Suprapubic skin (tissue), 4 donors: ENCODE data around the gene MBD3L2B.
"Not testable (repeated sequence)": the region's sequence is repeated elsewhere in the genome, so short reads cannot be mapped to it uniquely, and the experiment has no call there.

Source experiments
- CTCF ChIP-seq, 2 donors: fragments of 200-600 bp in 1 of 2; fragments of 450-650 bp in 1 of 2; sonication (generic) in 1 of 2; IDR thresholded peaks; one replicate each; pipeline ENCODE4 v1.5.1; 2016 to 2019; ENCODE audit warnings: antibody characterized with exemption in 2 of 2, mild to moderate bottlenecking in 1 of 2, moderate library complexity in 1 of 2
- POLR2A ChIP-seq, 2 donors: fragments of 450-650 bp; IDR thresholded peaks; one replicate each; pipeline ENCODE4 v1.6.1; 2017; ENCODE audit warnings: antibody characterized with exemption in 2 of 2, mild to moderate bottlenecking in 2 of 2, moderate library complexity in 2 of 2
- POLR2AphosphoS5 ChIP-seq, 3 donors: sonication (generic); formaldehyde crosslinking; IDR thresholded peaks; one replicate each; pipeline ENCODE4 v1.6.1; 2017; ENCODE audit warnings: antibody characterized with exemption in 3 of 3

- not testable (repeated sequence) for TF ChIP-seq POLR2A, CTCF, POLR2AphosphoS5 (IDR thresholded peaks at IDR 0.05)
Observed at GRCh38 chr19:7028790-7029189, 7.6 kb upstream of the MBD3L2B start.
